ENCODE measurements around the gene SYTL3.
A peak's percentile ranks its signal among the peaks of the same experiment; 100 is the strongest.
"Not testable (repeated sequence)": the region's sequence is repeated elsewhere in the genome, so short reads cannot be mapped to it uniquely, and the experiment has no call there.

The SYTL3 gene

DNA sequence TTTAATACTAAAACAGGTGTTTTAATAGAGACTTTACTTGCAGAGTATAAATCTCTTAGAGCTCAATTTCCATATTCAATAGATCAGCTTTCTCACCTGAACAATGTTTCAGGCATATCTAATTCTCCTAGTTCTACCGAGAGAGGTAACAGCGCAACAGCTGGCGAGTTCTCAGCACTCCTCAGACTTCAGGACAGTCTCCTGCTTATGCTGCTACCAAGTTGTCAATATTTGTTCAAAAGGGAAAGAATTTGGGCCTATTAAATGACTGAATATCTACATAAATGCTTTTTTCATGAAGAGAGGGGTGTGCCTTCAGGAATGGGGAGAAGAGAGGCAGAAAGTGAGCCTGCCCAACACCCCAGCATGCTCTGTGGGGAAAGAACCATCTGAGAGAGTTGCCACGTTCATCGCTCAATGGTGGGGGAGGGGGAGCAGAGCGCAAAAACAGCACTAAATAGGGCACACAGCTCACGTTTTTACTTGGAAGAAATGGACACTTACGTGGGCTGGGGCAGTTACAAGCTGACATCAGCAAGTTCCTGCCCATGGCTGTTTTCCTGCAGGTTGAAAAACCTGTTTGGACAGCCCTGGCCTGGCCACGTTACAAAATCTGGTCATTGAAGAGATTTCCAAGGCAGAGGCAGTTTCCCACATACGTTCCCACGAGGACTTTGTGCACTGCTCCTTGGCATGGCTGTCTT lies 131.3 kb downstream of the SYTL3 start:
- no peak for DNase-seq

DNA sequence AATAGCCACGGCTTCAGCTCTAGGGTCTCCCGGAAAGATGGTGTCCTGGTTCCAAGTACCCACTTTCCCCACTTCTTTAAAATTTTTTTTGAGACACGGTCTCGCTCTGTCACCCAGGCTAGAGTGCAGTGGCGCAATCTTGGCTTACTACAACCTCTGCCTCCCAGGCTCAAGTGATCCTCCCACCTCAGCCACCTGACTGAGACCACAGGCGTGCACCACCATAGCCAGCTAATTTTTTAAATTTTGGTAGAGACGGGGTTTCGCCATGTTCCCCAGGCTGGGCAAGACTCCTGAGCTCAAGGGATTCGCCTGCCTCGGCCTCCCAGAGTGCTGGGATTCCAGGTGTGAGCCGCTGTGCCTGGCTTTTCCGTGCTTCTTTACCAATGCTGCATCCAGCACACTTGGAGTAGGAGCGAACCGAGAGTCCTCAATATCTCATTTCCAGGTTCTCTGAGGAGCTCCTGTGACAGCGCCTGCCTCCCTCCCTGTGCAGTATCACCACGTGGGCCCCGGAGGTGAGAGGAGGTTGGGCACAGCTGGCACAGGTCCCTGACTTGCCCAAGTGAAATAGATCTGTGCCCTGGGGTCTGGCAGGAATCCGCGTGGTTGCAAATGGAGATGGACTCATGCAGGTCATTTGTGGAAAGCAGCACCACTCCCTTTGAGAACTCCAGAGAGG lies 132.0 kb downstream of the SYTL3 start:
- no peak for DNase-seq

DNA sequence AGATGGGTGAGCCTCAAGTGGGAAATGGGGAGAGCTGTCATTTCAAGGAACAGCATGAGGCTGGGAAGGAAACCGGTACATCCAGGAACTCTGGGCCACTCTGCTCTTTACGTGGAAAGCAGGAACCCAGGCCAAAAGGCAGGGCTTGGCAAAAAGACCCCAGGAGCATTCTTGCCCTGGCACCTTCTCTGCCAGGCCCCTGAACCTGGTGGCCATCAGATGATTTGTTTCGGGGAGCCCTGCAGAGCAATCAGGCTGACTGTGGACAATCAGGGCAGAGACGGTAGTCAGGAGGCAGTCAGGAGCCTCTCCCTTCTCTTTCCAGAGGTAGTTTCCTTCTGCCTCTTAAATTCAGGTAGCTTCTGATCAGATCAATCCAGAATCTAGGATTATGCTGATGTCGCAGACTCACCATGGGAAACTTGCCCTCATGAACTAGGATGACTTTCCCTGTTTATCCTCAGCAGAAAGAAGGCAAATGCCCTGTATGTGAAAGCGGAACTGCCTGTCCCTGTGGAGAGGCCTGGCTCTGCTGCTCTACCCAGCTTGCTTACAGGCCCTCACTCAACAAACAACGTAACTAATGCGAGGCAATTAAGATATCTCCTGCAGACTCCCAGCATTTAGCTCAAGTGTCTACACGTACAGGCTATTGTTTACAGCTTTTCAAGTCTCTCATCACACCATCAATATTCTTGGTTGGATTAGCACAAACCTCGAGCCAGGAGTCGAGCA lies 132.7 kb downstream of the SYTL3 start:
- no peak for DNase-seq

DNA sequence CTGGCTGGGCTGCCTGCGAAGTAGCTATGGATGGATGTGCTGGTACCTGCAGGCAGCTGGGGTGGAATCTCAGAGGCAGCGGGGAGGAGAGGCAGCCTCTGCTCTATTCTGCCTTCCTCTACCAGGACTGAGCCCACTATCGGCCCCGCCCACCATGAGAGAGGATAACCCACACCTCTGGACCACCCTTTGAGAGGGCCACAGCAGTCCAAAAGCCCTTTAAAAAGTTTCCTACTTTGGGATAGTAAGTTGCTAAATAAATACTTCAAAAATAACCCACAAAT lies 133.3 kb downstream of the SYTL3 start:
- DNase-seq = no peak

DNA sequence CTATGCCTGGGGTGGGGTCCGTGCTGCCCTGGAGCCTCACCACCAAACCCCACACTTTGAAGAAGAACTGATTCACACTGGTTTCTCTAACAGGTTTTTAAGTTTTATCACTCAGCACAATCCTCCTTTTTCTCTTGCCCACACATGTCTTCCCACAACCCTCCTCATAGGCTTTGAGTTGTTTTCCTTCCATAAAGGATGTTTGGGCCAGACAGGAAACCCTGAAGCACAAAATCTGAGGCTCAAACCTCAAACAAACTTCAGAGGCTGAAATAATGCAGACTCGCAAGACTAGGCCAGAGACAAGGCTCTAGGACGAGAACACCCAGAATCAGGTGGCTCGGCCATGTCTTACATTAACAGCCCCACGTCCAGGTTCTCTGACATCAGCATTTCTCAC lies 134.0 kb downstream of the SYTL3 start:
- no peak for DNase-seq

DNA sequence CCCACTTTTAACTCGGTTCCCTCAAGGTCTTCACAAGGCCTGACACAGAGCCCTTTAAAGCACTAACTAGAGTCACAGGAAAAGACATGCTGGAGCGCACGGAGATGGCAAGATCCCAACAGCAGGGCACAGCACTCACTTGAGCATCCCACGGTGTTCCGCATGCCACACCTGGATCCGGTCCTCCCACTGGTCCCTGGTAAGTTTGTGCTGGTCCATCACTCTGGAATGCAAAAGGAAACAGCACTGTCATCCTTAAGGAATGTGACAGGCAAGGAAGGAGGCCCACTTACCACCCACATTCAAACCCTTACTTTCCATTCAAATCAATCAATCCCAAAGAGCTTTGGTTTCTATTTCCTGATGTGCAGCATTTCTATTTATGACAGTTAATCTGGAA lies 134.7 kb downstream of the SYTL3 start:
- DNase-seq = no peak

DNA sequence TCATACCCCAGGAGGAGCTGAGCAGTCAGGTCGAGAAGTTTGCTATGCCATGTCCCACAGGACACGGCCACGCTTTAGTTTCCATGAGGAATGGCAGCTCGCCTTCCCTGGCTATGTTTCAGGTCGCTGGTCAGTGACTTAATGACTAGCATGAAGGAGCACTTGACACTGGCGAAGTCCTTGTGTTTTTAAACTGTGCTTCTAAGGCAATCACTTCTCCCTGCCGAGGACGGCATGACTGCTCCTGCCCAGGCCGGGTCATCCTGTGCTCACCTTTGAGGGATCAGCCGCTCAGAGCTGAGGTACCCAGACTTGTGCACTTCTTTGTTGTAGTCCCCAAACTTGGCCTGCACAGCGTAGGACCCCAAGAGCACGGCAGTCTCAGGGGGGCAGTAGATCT lies 135.2 kb downstream of the SYTL3 start:
- DNase-seq = no peak

DNA sequence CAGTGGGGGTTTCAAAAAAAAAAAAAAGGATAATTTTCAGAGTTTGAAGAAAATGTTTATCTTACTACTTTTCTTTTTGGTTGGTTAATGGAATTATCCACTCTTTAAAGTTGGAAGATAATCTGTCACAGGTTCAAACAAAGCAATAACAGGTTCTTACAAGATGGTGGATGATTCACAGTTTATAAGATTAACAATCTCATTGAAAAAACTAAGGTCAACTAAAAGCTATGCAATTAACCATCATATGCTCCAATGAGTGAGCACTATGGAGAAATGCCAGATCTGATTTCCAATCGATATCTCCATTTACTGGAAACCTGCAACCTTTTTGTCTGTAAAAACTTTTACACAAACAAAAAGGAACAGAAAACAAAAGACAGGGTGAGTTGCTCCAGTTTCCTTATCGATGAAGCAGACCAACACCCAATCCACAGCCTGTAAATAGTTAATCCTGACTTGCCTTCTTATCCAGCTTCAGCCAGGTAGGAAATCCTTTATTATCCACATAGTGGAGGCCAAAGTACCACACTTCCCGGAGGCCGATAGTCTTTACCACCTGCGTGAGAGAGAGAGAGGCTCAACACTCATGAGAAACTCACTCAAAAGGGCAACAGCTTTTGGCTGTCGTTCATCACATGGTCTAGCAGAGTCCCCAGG lies 136.9 kb downstream of the SYTL3 start:
- DNase-seq = no peak

DNA sequence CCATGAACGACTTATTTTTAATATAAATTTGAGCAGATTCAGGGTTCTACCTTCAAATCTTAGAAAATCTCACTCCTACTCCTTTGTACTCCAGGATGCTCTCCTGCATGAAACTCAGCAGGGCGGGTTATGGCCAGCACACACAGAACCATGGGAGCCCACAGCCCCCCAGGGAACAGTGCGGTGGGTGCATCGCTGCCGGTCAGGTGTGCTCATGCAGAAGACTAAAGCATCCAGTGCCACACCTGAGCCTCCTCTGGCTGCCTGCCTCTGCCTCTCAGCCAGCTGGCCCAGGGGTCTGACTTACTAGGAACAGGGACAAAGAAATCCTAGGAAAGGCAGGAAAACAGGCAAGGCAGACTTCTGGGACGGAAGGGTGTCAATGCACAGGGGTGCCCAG lies 137.5 kb downstream of the SYTL3 start:
- DNase-seq = no peak

DNA sequence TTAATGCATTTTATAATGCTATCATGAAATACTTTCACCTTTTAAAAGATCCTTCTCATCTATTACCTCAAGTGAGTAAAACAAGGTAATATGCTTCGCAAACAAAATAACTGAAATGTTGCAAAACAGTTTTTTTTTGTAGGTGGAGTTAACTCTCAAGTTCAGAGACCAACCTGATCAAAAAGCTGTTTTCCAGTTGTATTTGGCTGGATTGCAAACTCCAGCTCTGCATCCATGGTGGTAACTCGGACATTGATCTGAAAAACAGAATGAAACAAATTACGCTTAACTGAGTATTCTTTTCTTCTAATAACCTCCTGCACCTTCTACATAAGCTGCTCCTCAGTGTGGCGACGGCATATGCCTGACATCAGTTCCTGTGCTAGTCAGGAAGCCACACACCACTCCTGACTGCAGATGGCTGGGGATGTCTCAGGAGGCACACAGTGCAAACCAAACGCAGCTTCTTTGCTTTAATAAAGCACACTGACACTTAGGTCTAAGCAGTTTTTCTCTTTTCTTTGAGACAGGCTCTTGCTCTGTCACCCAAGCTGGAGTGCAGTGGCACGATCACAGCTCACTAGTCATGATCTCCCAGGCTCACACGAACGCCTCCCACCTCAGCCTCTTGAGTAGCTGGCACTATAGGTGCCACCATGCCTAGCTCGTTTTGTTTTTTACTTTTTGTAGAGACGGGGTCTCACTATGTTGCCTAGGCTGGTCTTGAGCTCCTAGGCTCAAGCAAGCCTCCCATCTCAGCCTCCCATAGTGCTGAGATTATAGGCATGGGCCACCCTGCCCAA lies 139.5 kb downstream of the SYTL3 start:
- DNase-seq = no peak

DNA sequence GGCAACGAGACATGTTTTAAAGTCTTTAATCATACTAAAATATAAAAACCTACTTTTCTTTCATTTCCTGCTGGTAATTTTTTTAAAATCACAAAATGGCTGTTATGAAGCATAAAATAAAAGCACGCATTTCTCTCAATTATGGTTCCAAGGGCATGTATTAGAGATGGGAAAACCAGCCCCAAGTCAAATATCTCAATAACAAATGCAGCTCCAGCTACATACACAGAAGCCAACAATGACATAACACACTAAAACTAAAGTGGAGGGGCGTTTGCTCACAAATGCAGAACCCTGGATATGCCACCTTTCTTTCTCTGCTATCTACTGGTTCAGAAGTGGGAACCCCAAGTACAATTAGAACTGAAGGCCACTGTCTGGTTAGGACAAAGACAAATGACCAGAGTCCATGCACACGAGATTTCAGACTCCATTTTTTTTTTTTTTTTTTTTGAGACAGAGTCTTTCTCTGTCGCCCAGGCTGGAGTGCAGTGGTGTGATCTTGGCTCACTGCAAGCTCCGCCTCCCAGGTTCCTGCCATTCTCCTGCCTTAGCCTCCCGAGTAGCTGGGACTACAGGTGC lies 141.5 kb downstream of the SYTL3 start:
- no peak for DNase-seq

DNA sequence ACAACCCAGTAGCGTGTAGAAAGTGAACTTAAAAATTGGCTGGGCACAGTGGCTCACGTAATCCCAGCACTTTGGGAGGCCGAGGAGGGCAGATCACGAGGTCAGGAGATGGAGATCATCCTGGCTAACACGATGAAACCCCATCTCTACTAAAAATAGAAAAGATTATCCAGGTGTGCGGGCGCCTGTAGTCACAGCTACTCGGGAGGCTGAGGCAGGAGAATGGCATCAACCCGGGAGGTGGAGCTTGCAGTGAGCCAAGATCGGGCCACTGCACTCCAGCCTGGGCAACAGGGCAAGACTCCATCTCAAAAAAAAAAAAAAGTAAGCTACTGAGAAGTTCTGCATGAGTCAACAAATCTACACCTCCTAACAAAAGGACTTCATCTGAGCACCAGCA lies 142.7 kb downstream of the SYTL3 start:
- DNase-seq = not testable (repeated sequence)

DNA sequence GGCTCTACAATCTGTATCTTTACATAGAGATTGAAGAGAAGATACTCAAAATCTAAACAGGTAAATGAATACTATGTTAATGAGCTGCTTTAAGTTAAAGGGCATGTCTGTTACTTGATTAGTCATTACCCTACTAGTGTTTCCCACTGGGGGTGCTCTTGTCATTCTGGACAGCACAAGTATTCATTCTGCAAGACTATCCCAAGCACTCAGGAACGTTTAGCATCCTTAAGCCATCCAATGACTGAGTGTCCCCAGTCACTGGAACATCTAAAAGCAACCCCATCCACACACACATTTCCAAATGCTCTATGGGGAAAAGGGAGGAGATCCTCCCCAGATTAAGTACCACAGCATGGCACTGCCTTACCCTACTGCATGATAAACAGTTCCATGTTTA lies 143.6 kb downstream of the SYTL3 start:
- DNase-seq = peak; percentile 50 to 55

DNA sequence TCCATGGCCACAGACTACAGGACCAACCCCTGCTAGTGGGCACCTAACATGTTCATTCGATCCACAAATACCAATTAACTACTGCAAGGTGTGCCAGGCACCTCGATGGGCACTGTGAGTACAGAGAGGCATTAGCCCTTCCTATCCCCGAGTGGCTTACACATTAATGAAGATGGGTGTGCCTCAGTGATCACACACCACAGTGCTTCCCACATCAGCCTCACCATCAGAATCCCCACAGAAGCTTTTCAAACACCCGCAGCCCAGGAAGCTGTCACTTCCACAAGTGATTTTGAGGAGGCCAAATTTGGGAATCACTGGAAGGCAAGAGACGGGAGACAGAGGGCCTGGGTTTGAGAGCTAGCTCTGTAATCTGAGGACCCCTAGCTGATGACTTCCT lies 145.7 kb downstream of the SYTL3 start:
- DNase-seq = no peak

DNA sequence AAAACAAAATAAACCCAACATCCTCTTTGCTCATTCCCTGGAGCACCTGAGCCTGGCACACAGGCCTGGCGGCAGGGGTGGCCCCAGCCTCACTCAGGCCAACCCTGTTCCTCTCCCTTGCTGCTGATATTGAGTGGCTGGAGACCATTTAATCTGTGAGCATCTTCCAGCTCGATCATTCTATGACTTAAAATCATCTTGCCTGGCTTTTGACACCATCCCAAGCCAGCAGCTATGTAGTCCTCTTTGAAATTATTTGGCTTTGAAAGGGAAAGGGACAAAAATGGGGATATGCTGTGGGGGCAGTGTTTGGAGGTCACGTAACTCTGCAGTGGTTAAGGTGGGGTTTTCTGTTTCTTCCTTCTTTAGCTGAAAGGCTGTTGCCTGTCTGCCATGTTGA lies 146.5 kb downstream of the SYTL3 start:
- DNase-seq = no peak

DNA sequence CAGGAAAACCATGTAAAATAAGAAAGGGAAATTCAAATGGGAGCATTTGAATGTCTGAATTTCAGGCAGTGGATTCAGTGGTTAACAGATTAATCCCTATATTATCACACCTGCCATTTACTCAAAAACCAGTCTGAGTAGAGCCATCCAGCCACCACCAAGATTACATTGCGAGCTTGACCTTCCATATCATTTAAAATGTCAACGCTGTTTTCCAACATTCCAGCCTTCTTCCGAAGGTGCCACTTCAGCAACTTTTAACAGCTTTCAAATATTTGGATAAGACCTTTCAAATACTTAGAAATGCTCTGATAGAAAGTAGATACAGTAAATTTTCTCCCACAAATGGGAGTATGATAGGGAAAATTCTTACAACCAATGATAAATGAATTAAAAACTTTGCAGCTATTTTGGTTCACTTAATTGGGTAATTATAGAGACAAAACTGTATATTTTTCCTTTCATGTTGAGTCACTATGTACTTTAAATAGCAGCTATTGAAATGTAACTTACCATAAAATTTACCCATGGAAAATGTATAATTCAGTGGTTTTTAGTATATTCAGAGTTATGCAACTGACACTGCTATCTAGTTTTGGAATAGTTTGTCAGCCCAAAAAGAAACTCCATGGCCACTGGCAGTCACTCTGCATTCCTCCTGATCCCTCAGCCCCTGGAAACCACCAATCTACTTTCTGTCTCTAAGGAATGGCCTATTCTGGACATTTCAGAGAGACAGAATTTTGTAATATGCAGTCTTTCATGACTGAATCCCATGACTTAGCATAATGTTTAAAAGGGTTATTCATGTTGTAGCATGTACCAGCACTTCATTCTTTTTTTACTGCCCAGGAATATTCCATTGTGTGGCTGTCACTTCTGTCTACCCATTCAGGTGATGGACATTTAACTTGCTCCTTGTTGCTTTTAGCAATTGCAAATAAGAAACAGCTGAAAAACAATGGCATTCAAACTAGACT lies 147.8 kb downstream of the SYTL3 start:
- DNase-seq = no peak

DNA sequence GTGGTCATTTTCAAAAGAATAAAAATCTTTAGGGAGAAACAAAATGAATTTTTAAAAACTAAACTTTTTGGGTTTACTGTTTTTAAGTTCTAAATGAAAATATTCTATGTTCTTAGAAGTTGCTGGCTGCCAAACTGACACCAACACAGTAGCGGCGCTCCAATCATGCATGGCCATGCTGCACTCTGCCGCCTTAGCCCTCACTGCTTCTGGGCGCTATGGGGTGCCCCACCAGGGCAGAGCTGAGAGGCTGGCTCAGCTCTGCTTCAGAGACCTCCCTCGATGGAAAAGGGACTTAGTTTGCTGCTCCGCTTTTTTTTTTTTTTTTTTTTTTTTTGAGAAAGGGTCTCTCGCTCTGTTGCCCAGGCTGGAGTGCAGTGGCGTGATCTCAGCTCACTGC lies 148.5 kb downstream of the SYTL3 start:
- no peak for DNase-seq

DNA sequence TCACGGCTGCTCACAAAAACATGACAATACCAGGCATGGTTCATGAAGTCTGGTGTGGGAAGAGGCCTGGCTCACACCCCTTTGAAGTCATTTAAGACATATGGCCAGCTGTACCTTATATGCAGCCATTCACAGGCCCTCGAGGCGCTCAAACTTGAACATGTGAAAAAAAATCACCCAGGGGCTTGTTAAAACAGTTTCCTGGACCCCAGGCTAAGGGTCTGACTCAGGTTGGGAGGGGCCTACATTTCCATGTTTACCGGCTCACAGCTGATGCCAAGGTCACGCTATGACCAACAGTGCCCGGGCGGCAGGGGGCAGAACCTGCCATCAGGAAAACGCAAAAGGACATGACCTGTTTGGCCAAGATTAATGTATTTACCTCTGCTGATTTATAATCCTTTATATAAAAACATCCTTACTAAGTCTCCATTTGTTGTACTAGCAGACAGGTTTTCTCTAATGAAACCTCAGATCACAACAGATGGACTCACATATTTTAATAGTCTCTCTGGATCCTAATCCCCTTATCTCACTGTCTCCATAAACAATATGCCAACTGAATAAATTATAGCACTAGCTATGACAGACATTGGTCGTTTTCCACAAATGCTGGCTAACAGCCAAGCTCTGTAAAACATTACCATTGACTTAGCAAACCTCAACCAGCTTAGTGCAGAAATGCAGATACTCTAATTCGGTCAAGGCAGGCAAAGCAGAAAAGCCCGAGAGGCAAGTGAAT lies 149.4 kb downstream of the SYTL3 start:
- DNase-seq = no peak

DNA sequence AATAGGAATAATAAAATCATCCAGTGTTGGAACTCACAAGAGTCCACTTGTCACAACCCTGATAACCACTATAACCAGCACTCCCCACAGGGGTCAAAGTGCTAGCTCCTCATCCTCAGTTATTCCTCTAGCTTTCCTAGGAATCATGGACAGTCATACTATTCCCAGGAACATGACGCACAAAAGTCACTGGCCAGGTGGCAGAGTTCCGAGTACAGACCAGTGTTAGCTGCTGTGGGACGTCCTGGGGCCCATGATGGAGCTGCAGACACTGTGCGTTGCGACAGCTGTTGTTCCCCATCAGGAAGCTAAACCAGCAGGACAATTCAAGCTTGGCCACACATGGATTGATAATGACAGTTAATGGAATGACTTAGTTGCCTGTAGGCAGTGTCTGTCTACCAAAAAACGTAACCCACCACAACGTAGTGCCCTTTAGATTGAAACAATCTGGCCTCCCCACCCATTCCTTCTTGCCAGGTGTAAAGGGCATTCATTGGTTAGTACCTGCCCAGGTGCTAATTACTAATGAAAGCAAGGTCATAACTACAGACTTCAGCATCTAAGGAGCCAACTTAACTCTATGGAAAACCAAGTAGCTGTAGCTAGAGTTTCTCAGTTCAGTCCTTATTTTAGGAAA lies 151.9 kb downstream of the SYTL3 start:
- DNase-seq = no peak

DNA sequence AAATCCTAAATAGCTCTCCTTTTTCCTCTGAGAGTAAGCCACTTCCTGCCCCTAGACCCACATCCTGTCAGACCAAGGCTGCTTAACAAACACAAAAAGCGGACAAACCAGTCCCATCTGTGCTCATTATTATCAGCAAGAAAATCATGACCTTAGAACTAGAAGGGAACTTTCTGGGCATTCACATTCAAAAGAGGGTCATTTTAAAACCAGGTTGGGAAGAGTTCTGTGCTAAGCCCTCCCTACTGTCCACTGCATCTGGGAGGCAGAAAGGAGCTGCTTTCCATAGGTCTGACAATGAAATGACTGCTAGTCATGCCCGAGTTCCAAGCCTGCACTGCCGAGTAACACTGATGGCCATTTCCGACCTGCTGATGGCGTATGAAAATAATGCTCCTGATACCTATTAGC lies 153.9 kb downstream of the SYTL3 start:
- DNase-seq = peak; percentile 83 to 86
